Measurements from ENCODE around the gene UROS. TPM values are rescaled to one million over a fixed set of nuclear protein-coding genes. Genes with fewer than 3 reads are reported as not detected.

Gene UROS
- total RNA-seq, 1 donor from 2014 or later: 61.5 TPM

DNA sequence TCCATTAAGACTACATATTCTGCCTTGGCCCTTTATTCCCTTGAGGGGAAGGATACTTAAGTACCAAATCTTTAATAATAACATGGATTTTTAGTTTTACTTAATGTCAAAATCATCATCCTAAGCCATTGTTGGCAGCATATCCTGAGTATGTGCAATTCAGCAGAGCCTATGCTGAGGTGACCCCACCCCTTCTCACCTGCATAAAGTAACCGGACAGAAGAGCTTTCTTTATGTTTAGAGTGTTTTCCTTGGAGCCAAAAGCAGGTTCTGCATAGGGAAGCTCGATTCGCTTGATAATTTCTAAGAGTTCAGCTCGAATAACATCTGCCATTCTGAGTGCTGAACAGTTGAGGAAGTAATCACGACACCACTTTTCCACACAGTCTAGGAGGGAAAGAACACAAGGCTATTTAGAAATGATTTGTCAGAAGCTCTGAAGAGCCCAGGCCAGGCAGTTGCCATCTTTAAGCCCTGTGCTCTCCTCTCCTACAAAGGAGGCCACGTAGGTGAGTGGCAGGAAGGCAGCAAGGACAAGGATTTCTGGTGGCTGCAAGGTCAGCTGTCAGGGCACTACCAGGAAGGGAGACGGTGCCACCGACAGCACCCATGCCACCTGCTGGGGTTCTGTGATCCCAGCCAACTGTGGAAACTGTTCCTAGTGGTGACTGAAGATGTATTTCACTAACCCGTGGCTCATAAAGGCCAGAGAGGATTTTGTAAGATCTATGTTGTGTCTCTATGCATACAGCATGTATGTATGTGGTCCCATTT lies 15.9 kb upstream of the UROS start:
- Mint-ChIP-seq H3K27ac (ENCODE audit: unreplicated experiment) (no peak overlapping the region), H3K9me3 (ENCODE audit: unreplicated experiment) (no peaks in the 10 kb centered on the region), H3K4me1 (ENCODE audit: unreplicated experiment) (no peaks in the 10 kb centered on the region), H3K4me3 (ENCODE audit: unreplicated experiment) (peak overlapping the region; percentile 27), H3K27me3 (ENCODE audit: unreplicated experiment) (peaks cover 2% of the 10 kb centered on the region), H3K36me3 (ENCODE audit: low read depth, unreplicated experiment) (peaks cover 46% of the 10 kb centered on the region)
- TF ChIP-seq, protein P1, sequence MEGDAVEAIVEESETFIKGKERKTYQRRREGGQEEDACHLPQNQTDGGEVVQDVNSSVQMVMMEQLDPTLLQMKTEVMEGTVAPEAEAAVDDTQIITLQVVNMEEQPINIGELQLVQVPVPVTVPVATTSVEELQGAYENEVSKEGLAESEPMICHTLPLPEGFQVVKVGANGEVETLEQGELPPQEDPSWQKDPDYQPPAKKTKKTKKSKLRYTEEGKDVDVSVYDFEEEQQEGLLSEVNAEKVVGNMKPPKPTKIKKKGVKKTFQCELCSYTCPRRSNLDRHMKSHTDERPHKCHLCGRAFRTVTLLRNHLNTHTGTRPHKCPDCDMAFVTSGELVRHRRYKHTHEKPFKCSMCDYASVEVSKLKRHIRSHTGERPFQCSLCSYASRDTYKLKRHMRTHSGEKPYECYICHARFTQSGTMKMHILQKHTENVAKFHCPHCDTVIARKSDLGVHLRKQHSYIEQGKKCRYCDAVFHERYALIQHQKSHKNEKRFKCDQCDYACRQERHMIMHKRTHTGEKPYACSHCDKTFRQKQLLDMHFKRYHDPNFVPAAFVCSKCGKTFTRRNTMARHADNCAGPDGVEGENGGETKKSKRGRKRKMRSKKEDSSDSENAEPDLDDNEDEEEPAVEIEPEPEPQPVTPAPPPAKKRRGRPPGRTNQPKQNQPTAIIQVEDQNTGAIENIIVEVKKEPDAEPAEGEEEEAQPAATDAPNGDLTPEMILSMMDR (IDR thresholded peaks at IDR 0.05; ENCODE audit: unreplicated experiment): no peak
- DNase-seq (ENCODE audit: low spot score): no peak

DNA sequence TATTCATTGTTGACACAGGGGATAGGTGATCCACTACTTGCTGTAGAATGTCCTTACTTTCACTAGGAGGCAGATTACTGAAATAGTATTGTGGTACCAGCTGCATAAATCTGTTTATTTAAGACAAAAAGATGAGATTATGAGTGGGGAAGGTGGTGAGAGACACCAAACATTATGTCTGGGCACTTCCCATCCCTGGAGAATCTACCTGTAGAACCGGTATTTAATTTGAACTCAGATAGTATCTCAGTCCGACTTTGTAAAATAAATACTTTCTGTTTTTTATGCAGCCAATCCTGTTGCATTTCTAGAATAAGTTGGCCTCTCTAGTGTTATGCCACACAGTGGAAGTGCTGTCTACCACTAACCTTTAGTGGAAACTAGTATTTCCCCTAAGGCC lies 13.7 kb upstream of the UROS start:
- Mint-ChIP-seq H3K9me3 (ENCODE audit: unreplicated experiment) (no peaks in the 10 kb centered on the region), H3K27ac (ENCODE audit: unreplicated experiment) (no peak overlapping the region), H3K27me3 (ENCODE audit: unreplicated experiment) (peaks cover 2% of the 10 kb centered on the region), H3K4me3 (ENCODE audit: unreplicated experiment) (no peak overlapping the region), H3K36me3 (ENCODE audit: low read depth, unreplicated experiment) (peaks cover 48% of the 10 kb centered on the region), H3K4me1 (ENCODE audit: unreplicated experiment) (no peaks in the 10 kb centered on the region)
- TF ChIP-seq, protein P1 (IDR thresholded peaks at IDR 0.05; ENCODE audit: unreplicated experiment): no peak
- DNase-seq (ENCODE audit: low spot score): no peak

DNA sequence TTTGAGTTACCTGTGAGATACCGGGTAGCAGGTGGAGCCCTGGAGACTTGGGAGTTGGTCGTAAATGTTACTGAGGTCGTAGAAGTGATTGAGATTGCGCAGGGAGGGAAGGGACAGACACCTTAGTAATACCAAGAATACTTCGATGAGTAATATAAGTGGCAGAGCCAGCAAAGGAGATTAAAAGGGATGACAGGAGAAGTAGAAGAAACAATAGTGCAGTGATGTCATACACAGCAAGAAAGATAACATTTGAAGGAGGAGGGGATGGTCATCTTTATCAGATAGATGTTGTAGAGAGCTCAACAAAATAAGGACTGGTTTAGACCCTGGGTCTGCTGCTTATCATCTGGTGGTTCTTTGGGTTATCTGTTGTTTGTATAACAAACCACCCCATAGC lies 5.3 kb upstream of the UROS start:
- no peak for DNase-seq (ENCODE audit: low spot score)
- peaks cover 3% of the 10 kb centered on the region for H3K27me3 Mint-ChIP-seq (ENCODE audit: unreplicated experiment)
- H3K36me3 Mint-ChIP-seq (ENCODE audit: low read depth, unreplicated experiment): peaks cover 15% of the 10 kb centered on the region

DNA sequence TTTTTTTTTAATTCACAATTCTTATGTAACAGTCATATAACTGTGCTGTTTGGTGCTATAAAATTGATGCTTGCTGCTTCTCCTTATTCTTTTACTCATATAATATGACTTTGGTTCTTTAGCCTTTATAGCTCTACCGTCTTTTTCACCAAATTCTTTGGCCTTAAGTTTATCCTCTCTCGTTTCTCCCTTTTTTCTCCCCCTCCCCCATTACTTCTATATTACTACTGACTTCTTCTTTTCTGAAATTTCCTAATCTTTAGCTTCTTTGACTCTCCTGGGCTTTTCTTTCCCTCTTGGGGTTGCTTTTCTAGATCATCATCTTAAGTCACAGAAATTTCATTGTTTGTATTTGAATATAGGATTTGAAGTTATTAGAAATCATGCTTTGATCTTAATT lies 4.1 kb upstream of the UROS start:
- H3K4me3 Mint-ChIP-seq (ENCODE audit: unreplicated experiment): no peak overlapping the region
- peaks cover 13% of the 10 kb centered on the region for H3K36me3 Mint-ChIP-seq (ENCODE audit: low read depth, unreplicated experiment)
- no peaks in the 10 kb centered on the region for H3K4me1 Mint-ChIP-seq (ENCODE audit: unreplicated experiment)
- no peak for DNase-seq (ENCODE audit: low spot score)
- H3K9me3 Mint-ChIP-seq (ENCODE audit: unreplicated experiment): no peaks in the 10 kb centered on the region
- H3K27ac Mint-ChIP-seq (ENCODE audit: unreplicated experiment): no peak overlapping the region
- TF ChIP-seq, protein P1 (IDR thresholded peaks at IDR 0.05; ENCODE audit: unreplicated experiment): no peak
- peaks cover 3% of the 10 kb centered on the region for H3K27me3 Mint-ChIP-seq (ENCODE audit: unreplicated experiment)

More for the DNA sequence above, 5.3 kb upstream of the UROS start:
- H3K4me1 Mint-ChIP-seq (ENCODE audit: unreplicated experiment): no peaks in the 10 kb centered on the region
- no peaks in the 10 kb centered on the region for H3K9me3 Mint-ChIP-seq (ENCODE audit: unreplicated experiment)
- TF ChIP-seq, protein P1 (IDR thresholded peaks at IDR 0.05; ENCODE audit: unreplicated experiment): no peak
- H3K27ac Mint-ChIP-seq (ENCODE audit: unreplicated experiment): peak overlapping the region; percentile 43
- no peak overlapping the region for H3K4me3 Mint-ChIP-seq (ENCODE audit: unreplicated experiment)

DNA sequence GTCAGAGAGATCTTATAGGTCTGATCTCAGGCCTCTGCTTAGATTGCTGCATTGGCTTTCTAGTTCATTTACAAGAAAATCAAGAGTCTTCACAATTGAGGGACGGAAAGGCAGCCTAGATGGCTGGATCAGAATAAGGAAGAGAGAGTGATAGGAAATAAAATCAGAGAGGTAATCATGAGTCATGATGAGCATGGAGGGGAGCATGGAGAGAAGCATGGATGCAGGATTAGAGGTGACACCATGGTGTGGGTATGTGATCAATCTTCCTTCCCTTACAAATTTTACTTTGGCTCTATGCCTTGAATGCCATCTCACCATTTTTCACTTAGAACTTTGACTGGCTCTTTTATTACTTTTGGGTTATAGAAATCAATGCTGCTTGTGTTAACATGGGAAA lies 1.7 kb upstream of the UROS start:
- Mint-ChIP-seq H3K9me3 (ENCODE audit: unreplicated experiment) (no peaks in the 10 kb centered on the region), H3K36me3 (ENCODE audit: low read depth, unreplicated experiment) (peaks cover 13% of the 10 kb centered on the region), H3K4me1 (ENCODE audit: unreplicated experiment) (peaks cover 6% of the 10 kb centered on the region), H3K27ac (ENCODE audit: unreplicated experiment) (no peak overlapping the region), H3K4me3 (ENCODE audit: unreplicated experiment) (no peak overlapping the region), H3K27me3 (ENCODE audit: unreplicated experiment) (peaks cover 3% of the 10 kb centered on the region)
- TF ChIP-seq, protein P1 (IDR thresholded peaks at IDR 0.05; ENCODE audit: unreplicated experiment): no peak
- DNase-seq (ENCODE audit: low spot score): no peak

All from endothelial cell (in vitro differentiated cells).